RWPE2 (cell line): ENCODE measurements around the gene NDUFA5.
"Not testable (repeated sequence)": the region's sequence is repeated elsewhere in the genome, so short reads cannot be mapped to it uniquely, and the experiment has no call there.

Experiments
- ATAC-seq: fragments of 200-7000 bp; cut with Tn5 transposase; 3 replicates; pipeline ENCODE4 v1.9.1; 2021; ENCODE audit warnings: low read depth
- DNase-seq: peaks from one replicate; pipeline ENCODE4 v3.0.0-alpha.2; 2020; ENCODE audit warnings: low spot score
- H3K27ac ChIP-seq: fragments of 450-650 bp; 2 replicates; pipeline ENCODE4 v1.5.1; 2017; ENCODE audit warnings: mild to moderate bottlenecking; ENCODE audit not compliant: poor library complexity, severe bottlenecking
- H3K27me3 ChIP-seq: fragments of 250-450 bp; sonication (Bioruptor Pico); 2 replicates; pipeline ENCODE4 v1.5.1; 2021; ENCODE audit warnings: mild to moderate bottlenecking, moderate library complexity; ENCODE audit not compliant: insufficient read depth, poor library complexity, severe bottlenecking
- H3K36me3 ChIP-seq: fragments of 250-450 bp; sonication (Bioruptor Pico); 2 replicates; pipeline ENCODE4 v1.5.1; 2020; ENCODE audit warnings: low read depth, mild to moderate bottlenecking, moderate library complexity
- H3K4me1 ChIP-seq: fragments of 250-450 bp; sonication (Bioruptor Pico); 2 replicates; pipeline ENCODE4 v1.5.1; 2021; ENCODE audit warnings: mild to moderate bottlenecking, moderate library complexity; ENCODE audit not compliant: insufficient read depth, poor library complexity, severe bottlenecking
- H3K4me3 ChIP-seq: fragments of 250-450 bp; sonication (Bioruptor Pico); 2 replicates; pipeline ENCODE4 v1.5.1; 2021; ENCODE audit warnings: mild to moderate bottlenecking, moderate library complexity; ENCODE audit not compliant: severe bottlenecking
- H3K9me3 ChIP-seq: fragments of 250-450 bp; sonication (Bioruptor Pico); 2 replicates; pipeline ENCODE4 v1.5.1; 2021; ENCODE audit warnings: mild to moderate bottlenecking, moderate library complexity; ENCODE audit not compliant: severe bottlenecking
- TF ChIP-seq, protein P1 (sequence below): fragments of 450-650 bp; IDR thresholded peaks from one replicate; pipeline ENCODE4 v1.5.1; 2017; ENCODE audit warnings: mild to moderate bottlenecking, moderate library complexity; ENCODE audit not compliant: poor library complexity, severe bottlenecking

The NDUFA5 gene

DNA sequence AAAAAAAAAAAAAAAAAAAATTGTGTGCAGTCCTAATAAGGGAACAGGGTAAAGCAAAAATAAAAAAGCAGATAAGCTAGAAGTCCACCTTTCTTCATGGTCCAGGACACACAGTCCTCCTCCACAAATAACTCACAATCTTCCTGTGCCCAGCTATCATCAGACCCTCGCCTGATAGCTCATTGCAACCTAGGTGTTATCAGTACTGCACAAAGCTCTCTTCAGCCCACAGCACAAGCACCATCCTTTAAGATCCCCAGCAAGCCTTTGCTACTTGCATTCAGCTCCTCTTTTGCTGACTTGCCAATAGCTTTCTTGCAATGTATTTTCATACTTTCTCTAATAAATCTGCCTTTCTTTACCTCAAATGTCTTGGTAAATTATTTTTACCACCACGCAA is 5.0 kb downstream of the NDUFA5 start:
- DNase-seq, result no peak
- peaks cover 74% of the 10 kb centered on the region for H3K36me3 ChIP-seq
- no peak overlapping the region for H3K27ac ChIP-seq
- no peak for ATAC-seq
- TF ChIP-seq, protein P1, sequence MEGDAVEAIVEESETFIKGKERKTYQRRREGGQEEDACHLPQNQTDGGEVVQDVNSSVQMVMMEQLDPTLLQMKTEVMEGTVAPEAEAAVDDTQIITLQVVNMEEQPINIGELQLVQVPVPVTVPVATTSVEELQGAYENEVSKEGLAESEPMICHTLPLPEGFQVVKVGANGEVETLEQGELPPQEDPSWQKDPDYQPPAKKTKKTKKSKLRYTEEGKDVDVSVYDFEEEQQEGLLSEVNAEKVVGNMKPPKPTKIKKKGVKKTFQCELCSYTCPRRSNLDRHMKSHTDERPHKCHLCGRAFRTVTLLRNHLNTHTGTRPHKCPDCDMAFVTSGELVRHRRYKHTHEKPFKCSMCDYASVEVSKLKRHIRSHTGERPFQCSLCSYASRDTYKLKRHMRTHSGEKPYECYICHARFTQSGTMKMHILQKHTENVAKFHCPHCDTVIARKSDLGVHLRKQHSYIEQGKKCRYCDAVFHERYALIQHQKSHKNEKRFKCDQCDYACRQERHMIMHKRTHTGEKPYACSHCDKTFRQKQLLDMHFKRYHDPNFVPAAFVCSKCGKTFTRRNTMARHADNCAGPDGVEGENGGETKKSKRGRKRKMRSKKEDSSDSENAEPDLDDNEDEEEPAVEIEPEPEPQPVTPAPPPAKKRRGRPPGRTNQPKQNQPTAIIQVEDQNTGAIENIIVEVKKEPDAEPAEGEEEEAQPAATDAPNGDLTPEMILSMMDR, result no peak
- H3K4me1 ChIP-seq, result peaks cover 17% of the 10 kb centered on the region
- no peaks in the 10 kb centered on the region for H3K27me3 ChIP-seq
- no peaks in the 10 kb centered on the region for H3K9me3 ChIP-seq
- H3K4me3 ChIP-seq, result no peak overlapping the region

GRCh38 chr7:123552134-123552533 is 5.5 kb downstream of the NDUFA5 start:
- H3K4me1 ChIP-seq, result peaks cover 17% of the 10 kb centered on the region
- ATAC-seq, DNase-seq, H3K27ac ChIP-seq, H3K27me3 ChIP-seq, H3K4me3 ChIP-seq, H3K9me3 ChIP-seq: not testable (repeated sequence)
- H3K36me3 ChIP-seq, result peaks cover 77% of the 10 kb centered on the region

GRCh38 chr7:123548406-123548805 is 9.2 kb downstream of the NDUFA5 start:
- peaks cover 77% of the 10 kb centered on the region for H3K36me3 ChIP-seq
- no peak overlapping the region for H3K4me3 ChIP-seq
- ATAC-seq (no peak), DNase-seq (no peak)
- peaks cover 3% of the 10 kb centered on the region for H3K4me1 ChIP-seq
- H3K27ac ChIP-seq, result no peak overlapping the region
- no peaks in the 10 kb centered on the region for H3K27me3 ChIP-seq
- TF ChIP-seq, protein P1, result no peak
- no peaks in the 10 kb centered on the region for H3K9me3 ChIP-seq

DNA sequence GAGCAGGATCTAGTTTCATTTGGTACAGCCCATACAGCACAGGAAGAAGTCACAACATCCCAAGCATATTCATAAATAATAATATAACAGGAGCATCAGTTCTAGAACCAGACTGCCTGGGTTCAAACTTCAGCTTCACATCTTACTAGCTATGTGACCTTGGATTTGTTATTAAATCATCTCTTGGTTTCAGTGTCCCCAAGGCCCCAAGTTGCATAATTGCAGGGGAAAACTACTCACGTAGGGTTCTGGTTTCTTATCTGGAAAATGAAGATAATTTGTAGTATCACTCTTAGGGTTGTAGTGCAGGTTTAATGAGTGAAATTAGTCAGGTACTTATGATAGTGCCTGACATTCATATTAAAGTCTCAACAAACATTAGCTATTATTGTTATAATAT is 17.7 kb downstream of the NDUFA5 start:
- no peak overlapping the region for H3K27ac ChIP-seq
- ATAC-seq, result no peak
- no peaks in the 10 kb centered on the region for H3K27me3 ChIP-seq
- DNase-seq, result no peak
- TF ChIP-seq, protein P1, result no peak
- H3K4me3 ChIP-seq, result no peak overlapping the region
- H3K9me3 ChIP-seq, result no peaks in the 10 kb centered on the region
- peaks cover 14% of the 10 kb centered on the region for H3K36me3 ChIP-seq
- peaks cover 16% of the 10 kb centered on the region for H3K4me1 ChIP-seq

- DNase-seq, result no peak
- TF ChIP-seq, protein P1, result no peak
- Histone ChIP-seq H3K9me3 (no peaks in the 10 kb centered on the region), H3K4me1 (peaks cover 16% of the 10 kb centered on the region), H3K27me3 (peaks cover 3% of the 10 kb centered on the region), H3K36me3 (peaks cover 11% of the 10 kb centered on the region), H3K27ac (peak overlapping the region; percentile 46), H3K4me3 (no peak overlapping the region)
- ATAC-seq, result no peak
These were observed 18.7 kb downstream of the NDUFA5 start for GRCh38 chr7:123538897-123539296.
